Chondrocyte (in vitro differentiated cells): ENCODE data around the gene RAI1. TPM values are rescaled to one million over a fixed set of nuclear protein-coding genes. Genes with fewer than 3 reads are reported as not detected.
"Not testable (repeated sequence)": the region's sequence is repeated elsewhere in the genome, so short reads cannot be mapped to it uniquely, and the experiment has no call there.

ENCODE experiments used
- DNase-seq: peaks from one replicate; pipeline ENCODE4 v3.0.0; 2021; ENCODE audit warnings: mixed read lengths, low spot score
- H3K27ac Mint-ChIP-seq: one replicate; pipeline ENCODE4 v1.8.0; 2021; ENCODE audit warnings: mild to moderate bottlenecking, moderate library complexity, mixed read lengths; ENCODE audit not compliant: unreplicated experiment
- H3K27me3 Mint-ChIP-seq: 2 replicates; pipeline ENCODE4 v1.8.0; 2021; ENCODE audit warnings: low read depth, mixed read lengths
- H3K36me3 Mint-ChIP-seq: 2 replicates; pipeline ENCODE4 v1.8.0; 2021; ENCODE audit warnings: low read depth, mixed read lengths
- H3K4me1 Mint-ChIP-seq: 2 replicates; pipeline ENCODE4 v1.8.0; 2021; ENCODE audit warnings: low read depth, mild to moderate bottlenecking, mixed read lengths
- H3K4me3 Mint-ChIP-seq: one replicate; pipeline ENCODE4 v1.8.0; 2021; ENCODE audit warnings: mild to moderate bottlenecking, moderate library complexity, mixed read lengths; ENCODE audit not compliant: unreplicated experiment
- H3K9me3 Mint-ChIP-seq: 2 replicates; pipeline ENCODE4 v1.8.0; 2021; ENCODE audit warnings: low read depth, mixed read lengths
- CTCF ChIP-seq: fragments of 200-600 bp; sonication (generic); IDR thresholded peaks from 2 replicates; pipeline ENCODE4 v1.5.0; 2021; ENCODE audit warnings: antibody characterized with exemption, mild to moderate bottlenecking, moderate library complexity
- total RNA-seq: library from RNA; stranded (reverse); gene quantifications from 3 replicates; pipeline ENCODE4 v1.2.1, GENCODE V29; 2021

Gene RAI1
- total RNA-seq, 1 donor from 2014 or later, result 28.7 TPM

DNA sequence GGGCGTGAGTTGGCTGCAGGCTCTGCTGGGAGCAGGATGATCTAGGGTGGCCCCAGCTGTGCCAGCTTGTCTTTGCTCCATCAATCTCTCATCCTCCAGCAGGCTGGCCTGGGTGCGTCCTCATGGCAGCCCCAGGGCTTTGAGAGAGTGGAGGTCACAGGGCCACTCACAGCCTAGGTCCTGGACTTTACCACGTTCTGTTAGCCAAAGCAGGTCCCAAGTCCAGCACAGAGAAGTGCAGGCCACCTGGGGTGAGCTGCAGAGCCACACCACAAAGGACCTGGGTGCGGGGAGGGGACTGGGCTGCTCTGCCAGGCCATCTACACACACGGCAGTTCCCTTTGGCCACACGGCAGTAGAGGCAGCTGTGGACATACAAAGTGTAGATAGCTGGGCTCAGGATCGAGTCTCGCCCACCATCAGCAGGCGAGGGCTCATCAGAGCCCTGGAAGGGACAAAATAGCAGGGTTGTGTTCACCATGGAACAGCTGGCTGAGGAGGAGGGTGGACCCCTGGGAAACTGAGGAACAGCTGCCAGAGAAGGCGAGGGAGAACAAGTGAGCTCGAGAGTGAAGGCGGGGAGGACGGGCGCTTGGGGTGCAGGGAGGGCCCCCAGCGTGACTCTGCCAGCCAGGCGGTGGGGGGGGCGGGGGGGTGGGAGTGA lies 125.5 kb downstream of the RAI1 start:
- no peak for TF ChIP-seq CTCF
- no peaks in the 10 kb centered on the region for H3K27me3 Mint-ChIP-seq
- H3K27ac Mint-ChIP-seq, result peak overlapping the region; percentile 32
- H3K9me3 Mint-ChIP-seq, result no peaks in the 10 kb centered on the region
- H3K4me1 Mint-ChIP-seq, result peaks cover 14% of the 10 kb centered on the region
- no peak overlapping the region for H3K4me3 Mint-ChIP-seq
- H3K36me3 Mint-ChIP-seq, result peaks cover 18% of the 10 kb centered on the region
- no peak for DNase-seq

DNA sequence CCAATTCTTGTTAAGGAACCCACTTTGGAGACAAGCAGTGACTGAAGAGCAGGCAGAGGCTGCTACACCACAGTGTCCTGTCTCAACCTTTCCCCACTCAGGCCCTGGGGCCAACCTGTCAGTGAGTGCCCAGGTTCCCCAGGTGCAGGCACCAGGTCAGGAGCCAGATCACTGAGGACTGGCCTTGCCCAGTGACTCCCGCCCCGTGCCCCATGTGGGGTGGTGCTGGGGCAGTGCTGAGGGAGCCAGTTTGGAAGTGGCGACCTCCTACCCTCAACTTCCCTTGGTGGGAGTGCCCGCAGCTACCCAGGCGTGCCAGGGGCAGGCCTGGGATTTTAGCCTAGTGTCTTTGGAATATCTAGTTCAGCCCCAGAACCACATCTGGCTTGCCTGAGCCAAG lies 126.2 kb downstream of the RAI1 start:
- TF ChIP-seq CTCF, result no peak
- Mint-ChIP-seq H3K4me3 (no peak overlapping the region), H3K4me1 (peaks cover 14% of the 10 kb centered on the region), H3K36me3 (peaks cover 18% of the 10 kb centered on the region), H3K27ac (no peak overlapping the region), H3K27me3 (no peaks in the 10 kb centered on the region), H3K9me3 (no peaks in the 10 kb centered on the region)
- DNase-seq, result no peak

DNA sequence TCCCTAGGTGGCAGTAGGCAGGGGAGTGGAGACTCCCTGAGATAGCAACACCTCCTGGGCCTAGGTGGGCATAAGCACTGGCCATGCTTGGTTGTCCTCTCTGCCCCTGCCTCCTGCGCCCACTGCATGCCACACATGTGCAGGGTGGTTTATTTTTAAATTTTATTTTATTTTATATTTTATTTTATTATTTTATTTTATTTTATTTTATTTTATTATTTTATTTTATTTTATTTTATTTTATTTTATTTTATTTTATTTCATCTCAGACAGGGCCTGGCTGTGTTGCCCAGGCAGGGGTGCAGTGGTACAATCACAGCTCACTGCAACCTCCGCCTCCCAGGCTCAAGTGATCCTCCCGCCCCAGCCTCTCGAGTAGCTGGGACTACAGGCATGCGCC lies 126.9 kb downstream of the RAI1 start:
- DNase-seq, H3K9me3 Mint-ChIP-seq, H3K4me3 Mint-ChIP-seq, H3K27me3 Mint-ChIP-seq, H3K27ac Mint-ChIP-seq: not testable (repeated sequence)
- peaks cover 14% of the 10 kb centered on the region for H3K4me1 Mint-ChIP-seq
- H3K36me3 Mint-ChIP-seq, result peaks cover 18% of the 10 kb centered on the region

DNA sequence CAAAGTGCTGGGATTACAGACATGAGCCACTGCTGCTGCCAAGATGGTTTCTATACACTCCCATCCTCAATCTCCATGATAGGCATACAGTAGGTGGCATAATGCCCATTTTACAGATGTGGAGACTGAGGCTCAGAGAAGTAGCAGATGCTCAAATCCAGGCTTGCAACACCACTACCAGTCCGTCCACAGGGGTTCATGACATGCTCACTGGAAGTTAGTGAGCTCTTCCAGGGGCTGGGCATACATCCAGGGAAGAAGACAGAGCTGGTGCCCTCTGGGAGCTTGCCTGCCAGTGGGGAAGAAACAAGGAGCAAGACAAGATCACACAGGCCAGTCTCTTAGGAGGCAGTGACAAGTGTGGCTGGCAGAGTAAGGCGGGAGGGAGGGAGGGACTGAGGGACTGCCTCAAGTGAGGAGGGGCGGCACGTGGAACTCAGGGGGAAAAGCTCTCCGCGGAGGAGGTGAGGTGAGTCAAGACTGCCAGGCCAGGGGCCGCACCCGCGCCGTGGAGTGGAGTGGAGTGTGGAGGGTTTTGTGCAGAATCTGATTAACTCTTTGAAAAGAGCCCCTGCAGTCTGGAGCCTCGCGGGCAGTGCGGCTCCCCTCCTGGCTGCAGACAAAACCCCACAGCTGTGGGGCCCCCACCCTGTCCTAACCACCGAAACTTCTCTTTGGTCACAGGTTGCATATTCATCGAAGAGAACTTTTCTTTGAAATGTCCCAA lies 127.6 kb downstream of the RAI1 start:
- no peak for TF ChIP-seq CTCF
- DNase-seq, result no peak
- Mint-ChIP-seq H3K36me3 (peaks cover 15% of the 10 kb centered on the region), H3K27ac (no peak overlapping the region), H3K4me3 (no peak overlapping the region), H3K4me1 (peaks cover 14% of the 10 kb centered on the region), H3K9me3 (no peaks in the 10 kb centered on the region), H3K27me3 (no peaks in the 10 kb centered on the region)

GRCh38 chr17:17809531-17810083 lies 128.3 kb downstream of the RAI1 start:
- peaks cover 14% of the 10 kb centered on the region for H3K4me1 Mint-ChIP-seq
- H3K9me3 Mint-ChIP-seq, result no peaks in the 10 kb centered on the region
- no peak overlapping the region for H3K4me3 Mint-ChIP-seq
- H3K36me3 Mint-ChIP-seq, result peaks cover 11% of the 10 kb centered on the region
- peak; percentile 8 for TF ChIP-seq CTCF
- H3K27me3 Mint-ChIP-seq, result no peaks in the 10 kb centered on the region
- DNase-seq, result no peak
- H3K27ac Mint-ChIP-seq, result no peak overlapping the region
